Measurements from ENCODE around the gene ACTR3. TPM values are rescaled to one million over a fixed set of nuclear protein-coding genes. Genes with fewer than 3 reads are reported as not detected.

ACTR3 gene
- total RNA-seq, 1 donor from 2014 or later, result 172 TPM

DNA sequence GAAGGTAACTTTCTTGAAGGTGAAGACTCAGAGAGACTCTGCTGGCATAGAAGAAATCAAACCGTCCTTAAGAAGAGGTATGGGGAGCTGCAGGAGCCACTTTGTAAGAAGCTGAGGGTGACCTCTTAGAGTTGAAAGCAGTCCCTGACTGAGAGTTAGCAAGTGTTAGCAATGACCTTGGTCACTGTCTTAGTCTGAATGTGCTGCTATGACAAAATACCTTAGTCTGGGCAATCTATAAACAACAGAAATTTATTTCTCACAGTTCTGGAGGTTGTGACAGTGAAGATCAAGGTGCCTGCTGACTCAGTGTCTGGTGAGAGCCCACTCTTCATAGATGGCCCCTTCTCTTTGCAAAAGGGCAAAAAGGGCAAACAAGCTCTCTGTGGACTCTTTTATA is 35.7 kb upstream of the ACTR3 start:
- no peak for DNase-seq (ENCODE audit: low read depth, low spot score)

DNA sequence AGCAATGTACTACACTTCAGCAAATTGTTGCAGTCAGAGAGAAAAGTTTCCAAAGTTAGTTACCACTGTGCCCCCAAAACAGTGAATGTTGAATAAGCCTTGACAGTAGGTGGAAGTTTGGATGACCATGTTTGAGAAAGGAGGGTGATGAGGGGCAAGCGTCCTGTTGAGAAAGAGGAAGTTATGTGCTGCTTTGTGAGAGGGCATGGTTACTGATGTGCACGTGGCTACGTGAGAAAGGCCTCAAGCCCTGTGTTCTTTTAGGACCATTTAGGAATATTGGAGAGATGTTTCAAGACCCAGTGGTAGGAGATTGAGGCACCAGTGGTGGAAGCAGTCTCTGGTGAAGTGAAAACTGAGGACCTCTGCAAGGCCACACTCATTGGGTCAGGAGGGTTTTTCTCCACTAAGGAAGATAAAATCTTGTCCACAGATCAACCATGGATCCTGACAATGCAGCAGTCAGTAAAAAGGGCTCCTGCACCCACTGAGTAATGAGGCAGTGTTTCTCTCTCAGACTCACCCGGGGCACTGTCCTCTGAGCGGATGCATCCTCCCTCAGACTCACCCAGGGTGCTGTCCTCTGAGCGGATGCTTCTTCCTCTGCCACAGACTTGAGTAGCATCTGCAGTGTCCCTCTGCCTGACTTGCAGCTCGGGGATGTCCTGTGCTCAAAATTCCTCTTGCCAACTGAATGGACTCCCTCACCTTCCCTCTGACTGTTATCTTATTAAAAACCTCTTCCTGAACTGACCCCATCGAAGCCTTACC is 34.7 kb upstream of the ACTR3 start:
- no peak for DNase-seq (ENCODE audit: low read depth, low spot score)
- no peaks in the 10 kb centered on the region for H3K9me3 Mint-ChIP-seq
- no peaks in the 10 kb centered on the region for H3K27me3 Mint-ChIP-seq (ENCODE audit: low read depth)
- no peaks in the 10 kb centered on the region for H3K36me3 Mint-ChIP-seq (ENCODE audit: low read depth)
- no peak overlapping the region for H3K4me3 Mint-ChIP-seq
- TF ChIP-seq, protein P1, sequence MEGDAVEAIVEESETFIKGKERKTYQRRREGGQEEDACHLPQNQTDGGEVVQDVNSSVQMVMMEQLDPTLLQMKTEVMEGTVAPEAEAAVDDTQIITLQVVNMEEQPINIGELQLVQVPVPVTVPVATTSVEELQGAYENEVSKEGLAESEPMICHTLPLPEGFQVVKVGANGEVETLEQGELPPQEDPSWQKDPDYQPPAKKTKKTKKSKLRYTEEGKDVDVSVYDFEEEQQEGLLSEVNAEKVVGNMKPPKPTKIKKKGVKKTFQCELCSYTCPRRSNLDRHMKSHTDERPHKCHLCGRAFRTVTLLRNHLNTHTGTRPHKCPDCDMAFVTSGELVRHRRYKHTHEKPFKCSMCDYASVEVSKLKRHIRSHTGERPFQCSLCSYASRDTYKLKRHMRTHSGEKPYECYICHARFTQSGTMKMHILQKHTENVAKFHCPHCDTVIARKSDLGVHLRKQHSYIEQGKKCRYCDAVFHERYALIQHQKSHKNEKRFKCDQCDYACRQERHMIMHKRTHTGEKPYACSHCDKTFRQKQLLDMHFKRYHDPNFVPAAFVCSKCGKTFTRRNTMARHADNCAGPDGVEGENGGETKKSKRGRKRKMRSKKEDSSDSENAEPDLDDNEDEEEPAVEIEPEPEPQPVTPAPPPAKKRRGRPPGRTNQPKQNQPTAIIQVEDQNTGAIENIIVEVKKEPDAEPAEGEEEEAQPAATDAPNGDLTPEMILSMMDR (conservative IDR thresholded peaks at IDR 0.05), result no peak
- H3K27ac Mint-ChIP-seq (ENCODE audit: unreplicated experiment), result no peak overlapping the region
- no peaks in the 10 kb centered on the region for H3K4me1 Mint-ChIP-seq

More for the DNA sequence above, 35.7 kb upstream of the ACTR3 start:
- Mint-ChIP-seq H3K4me1 (no peaks in the 10 kb centered on the region), H3K4me3 (no peak overlapping the region), H3K27me3 (ENCODE audit: low read depth) (no peaks in the 10 kb centered on the region), H3K36me3 (ENCODE audit: low read depth) (no peaks in the 10 kb centered on the region), H3K9me3 (no peaks in the 10 kb centered on the region), H3K27ac (ENCODE audit: unreplicated experiment) (no peak overlapping the region)
- TF ChIP-seq, protein P1 (conservative IDR thresholded peaks at IDR 0.05), result no peak

DNA sequence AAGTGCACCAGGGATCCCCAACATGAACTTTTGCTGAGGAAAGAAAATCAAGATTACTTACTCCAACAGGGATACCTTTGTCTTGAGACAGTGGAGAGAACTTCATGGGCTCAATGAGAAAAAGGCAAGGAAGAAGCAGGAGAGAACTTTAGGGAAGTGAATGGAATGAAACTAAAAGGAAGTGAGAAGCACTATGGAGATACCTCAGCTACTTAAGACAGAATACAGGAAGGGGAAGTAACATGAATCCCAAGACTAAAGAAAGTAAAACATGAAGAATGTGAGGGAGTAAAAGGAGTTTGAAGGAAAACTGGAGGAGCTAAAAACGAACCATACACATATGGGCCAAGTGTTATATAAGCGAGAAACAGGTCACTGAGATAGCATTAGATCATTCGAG is 32.4 kb upstream of the ACTR3 start:
- TF ChIP-seq, protein P1 (conservative IDR thresholded peaks at IDR 0.05), result no peak
- Mint-ChIP-seq H3K9me3 (no peaks in the 10 kb centered on the region), H3K36me3 (ENCODE audit: low read depth) (no peaks in the 10 kb centered on the region), H3K4me3 (no peak overlapping the region), H3K27ac (ENCODE audit: unreplicated experiment) (no peak overlapping the region), H3K4me1 (no peaks in the 10 kb centered on the region), H3K27me3 (ENCODE audit: low read depth) (no peaks in the 10 kb centered on the region)
- no peak for DNase-seq (ENCODE audit: low read depth, low spot score)

DNA sequence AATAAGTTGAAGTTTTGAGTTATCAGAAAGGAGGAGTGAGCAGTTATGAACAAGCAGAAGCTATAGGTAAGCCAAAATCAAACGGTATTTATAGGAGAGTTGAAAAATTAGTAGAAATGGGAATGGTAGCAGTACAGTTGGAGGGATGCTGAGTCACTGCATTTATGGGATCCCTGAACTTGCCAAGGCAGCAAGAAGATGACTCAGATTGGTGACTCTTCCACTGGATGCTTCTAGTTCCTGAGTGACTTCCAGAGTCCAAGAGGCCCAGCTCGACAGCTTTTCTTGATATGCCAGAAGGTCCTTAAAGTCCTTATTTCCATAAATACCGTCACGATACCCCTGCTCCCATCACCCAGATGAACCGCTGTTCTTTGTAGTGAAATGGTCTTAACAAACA is 31.1 kb upstream of the ACTR3 start:
- no peaks in the 10 kb centered on the region for H3K4me1 Mint-ChIP-seq
- no peak overlapping the region for H3K4me3 Mint-ChIP-seq
- no peak for DNase-seq (ENCODE audit: low read depth, low spot score)
- H3K27ac Mint-ChIP-seq (ENCODE audit: unreplicated experiment), result no peak overlapping the region
- H3K36me3 Mint-ChIP-seq (ENCODE audit: low read depth), result no peaks in the 10 kb centered on the region
- H3K27me3 Mint-ChIP-seq (ENCODE audit: low read depth), result no peaks in the 10 kb centered on the region
- TF ChIP-seq, protein P1 (conservative IDR thresholded peaks at IDR 0.05), result no peak
- H3K9me3 Mint-ChIP-seq, result no peaks in the 10 kb centered on the region

DNA sequence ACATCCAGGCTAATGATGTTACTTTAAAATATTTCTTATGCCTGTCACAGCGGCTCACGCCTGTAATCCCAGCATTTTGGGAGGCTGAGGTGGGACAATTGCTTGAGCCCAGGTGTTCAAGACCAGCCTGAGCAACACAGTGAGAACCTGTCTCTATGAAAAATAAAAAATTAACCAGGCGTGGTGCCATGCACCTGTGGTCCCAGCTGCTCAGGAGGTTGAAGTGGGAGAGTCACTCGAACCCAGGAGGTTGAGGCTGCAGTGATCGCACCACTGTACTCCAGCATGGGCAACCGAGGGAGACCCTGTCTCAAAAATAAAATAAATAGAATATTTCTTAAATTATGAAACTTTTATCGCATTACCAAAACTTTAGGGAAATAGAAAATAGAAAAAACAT is 28.1 kb upstream of the ACTR3 start:
- DNase-seq (ENCODE audit: low read depth, low spot score), result no peak
- H3K4me1 Mint-ChIP-seq, result no peaks in the 10 kb centered on the region
- H3K27ac Mint-ChIP-seq (ENCODE audit: unreplicated experiment), result no peak overlapping the region
- H3K9me3 Mint-ChIP-seq, result no peaks in the 10 kb centered on the region
- no peaks in the 10 kb centered on the region for H3K27me3 Mint-ChIP-seq (ENCODE audit: low read depth)
- TF ChIP-seq, protein P1 (conservative IDR thresholded peaks at IDR 0.05), result no peak
- no peak overlapping the region for H3K4me3 Mint-ChIP-seq
- no peaks in the 10 kb centered on the region for H3K36me3 Mint-ChIP-seq (ENCODE audit: low read depth)

Measured in neural crest cell (in vitro differentiated cells).